K562 (cell line): ENCODE data around the gene METTL22. TPM values are rescaled to one million over a fixed set of nuclear protein-coding genes. Genes with fewer than 3 reads are reported as not detected.

ENCODE experiments used
- ARID2 ChIP-seq: fragments of 450-650 bp; IDR thresholded peaks from 2 replicates; pipeline ENCODE4 v1.6.1; 2017; ENCODE audit warnings: antibody characterized with exemption, mild to moderate bottlenecking
- ATF7 ChIP-seq: fragments of 450-650 bp; IDR thresholded peaks from 2 replicates; pipeline ENCODE4 v1.7.1; 2014; ENCODE audit warnings: mild to moderate bottlenecking, moderate library complexity
- BACH1 ChIP-seq: fragments of 200-800 bp; sonication (Bioruptor generic); IDR thresholded peaks from 2 replicates; pipeline ENCODE4 v1.6.1; 2016; ENCODE audit warnings: missing genetic modification characterization, missing compliant biosample characterization
- CBX3 ChIP-seq, 2 experiments: IDR thresholded peaks; 1 replicate in 1 of 2; 2 replicates in 1 of 2; pipeline ENCODE4 v1.6.1; 2012; ENCODE audit warnings: inconsistent platforms in 2 of 2, low read length in 2 of 2, borderline replicate concordance in 1 of 2, control low read depth in 1 of 2
- CHD1 ChIP-seq: fragments of 200-600 bp; sonication (generic); IDR thresholded peaks from one replicate; pipeline ENCODE4 v1.6.1; 2012; ENCODE audit warnings: mild to moderate bottlenecking, moderate library complexity, low read length, inconsistent platforms
- GABPB1 ChIP-seq: sonication (generic); formaldehyde crosslinking; IDR thresholded peaks from 2 replicates; pipeline ENCODE4 v1.8.0; 2022; ENCODE audit warnings: mild to moderate bottlenecking, missing genetic modification reagents
- JUND ChIP-seq, 2 experiments: IDR thresholded peaks; 2 replicates in 1 of 2; 3 replicates in 1 of 2; pipeline ENCODE4 v1.6.1; 2011; ENCODE audit warnings: borderline replicate concordance in 2 of 2, low read depth in 2 of 2, low read length in 2 of 2, improper control_type of control experiment in 1 of 2, missing biosample characterization in 1 of 2, missing genetic modification characterization in 1 of 2, missing genetic modification reagents in 1 of 2
- MAFK ChIP-seq: IDR thresholded peaks from 2 replicates; pipeline ENCODE4 v1.6.1; 2011; ENCODE audit warnings: low read length, improper control_type of control experiment
- NUFIP1 ChIP-seq: fragments of 450-650 bp; IDR thresholded peaks from 2 replicates; pipeline ENCODE4 v1.6.1; 2018; ENCODE audit not compliant: partially characterized antibody
- PTBP1 ChIP-seq: fragments of 200-400 bp; formaldehyde crosslinking; IDR thresholded peaks from 2 replicates; pipeline ENCODE4 v1.6.1; 2017; ENCODE audit warnings: low read depth, low read length
- RBBP5 ChIP-seq: fragments of 200-600 bp; sonication (generic); IDR thresholded peaks from 2 replicates; pipeline ENCODE4 v1.6.1; 2012; ENCODE audit warnings: borderline replicate concordance, mild to moderate bottlenecking, low read length, control low read depth, inconsistent platforms; ENCODE audit not compliant: insufficient read depth, poor library complexity, severe bottlenecking
- SAFB2 ChIP-seq: fragments of 200-400 bp; formaldehyde crosslinking; IDR thresholded peaks from 2 replicates; pipeline ENCODE4 v1.6.1; 2018; ENCODE audit warnings: borderline replicate concordance, low read length, low read depth, moderate library complexity; ENCODE audit not compliant: severe bottlenecking
- TAL1 ChIP-seq: fragments of 450-650 bp; IDR thresholded peaks from 2 replicates; pipeline ENCODE4 v1.6.1; 2016; ENCODE audit warnings: mild to moderate bottlenecking
- TBL1XR1 ChIP-seq, 2 experiments: IDR thresholded peaks; 2 replicates each; pipeline ENCODE4 v1.6.1; 2012; ENCODE audit warnings: improper control_type of control experiment in 2 of 2, low read length in 2 of 2, mild to moderate bottlenecking in 1 of 2
- TCF15 ChIP-seq: fragments of 250-450 bp; sonication (Bioruptor Pico); IDR thresholded peaks from 2 replicates; pipeline ENCODE4 v1.8.0; 2022; ENCODE audit warnings: moderate library complexity, mild to moderate bottlenecking, inconsistent platforms
- TFAM ChIP-seq: fragments of 250-450 bp; sonication (Bioruptor Pico); conservative IDR thresholded peaks from 2 replicates; pipeline ENCODE4 v1.5.0; 2021; ENCODE audit warnings: mild to moderate bottlenecking, moderate library complexity
- XRCC4 ChIP-seq: IDR thresholded peaks from one replicate; pipeline ENCODE4 v1.6.1; 2011; ENCODE audit not compliant: insufficient read depth, insufficient read length; ENCODE audit errors: extremely low read depth
- ZC3H8 ChIP-seq: fragments of 450-650 bp; IDR thresholded peaks from 2 replicates; pipeline ENCODE4 v1.6.1; 2017
- ZNF75A ChIP-seq: fragments of 450-650 bp; formaldehyde crosslinking; IDR thresholded peaks from 2 replicates; pipeline ENCODE4 v1.4.0; 2020; ENCODE audit warnings: mild to moderate bottlenecking
- ZNF785 ChIP-seq: fragments of 250-450 bp; sonication (Bioruptor Pico); IDR thresholded peaks from 2 replicates; pipeline ENCODE4 v1.4.0; 2020; ENCODE audit warnings: mild to moderate bottlenecking
- polyA plus RNA-seq, 8 experiments: library from polyadenylated mRNA; depleted of rRNA in 4 of 8; stranded (reverse) in 5 of 8; unstranded in 3 of 8; fragments of >200 nt; fragmentation: Nextera tagmentation in 2 of 8; fragmentation: Illumina TruSeq in 1 of 8; extraction: Ambion mirVana in 2 of 8; extraction: Trizol in 1 of 8; gene quantifications; 2 replicates each; pipeline versions ENCODE4 v1.2.1 to v1.2.3, GENCODE V29; 2011 to 2014; ENCODE audit warnings: inconsistent platforms in 1 of 8, missing spikeins in 1 of 8
- total RNA-seq, 7 experiments: library from RNA; depleted of rRNA in 6 of 7; stranded (reverse); fragments of >200 nt in 6 of 7; fragmentation: Illumina TruSeq in 2 of 7; extraction: Trizol in 2 of 7; gene quantifications; 2 replicates each; pipeline versions ENCODE4 v1.2.1 to v1.2.3, GENCODE V29; 2011 to 2021; ENCODE audit warnings: low replicate concordance in 1 of 7
- TF ChIP-seq, protein P1 (sequence below), 2 experiments: fragments of 450-650 bp; IDR thresholded peaks; 2 replicates each; pipeline ENCODE4 v1.6.1; 2016
- TF ChIP-seq, protein P2 (sequence below): fragments of 450-650 bp; IDR thresholded peaks from 2 replicates; pipeline ENCODE4 v1.7.1; 2018; ENCODE audit warnings: mild to moderate bottlenecking, low read depth; ENCODE audit not compliant: partially characterized antibody
- TF ChIP-seq, protein P3 (sequence below): fragments of 450-650 bp; IDR thresholded peaks from 2 replicates; pipeline ENCODE4 v1.6.1; 2016; ENCODE audit warnings: low read depth, mild to moderate bottlenecking, moderate library complexity

The METTL22 gene
- total and polyA plus RNA-seq, 9 of the 15 experiments (the other 6 are each of a cell fraction or from before 2014, with no cell fraction given): 6.9 to 33.2 (median 18.5) TPM

DNA sequence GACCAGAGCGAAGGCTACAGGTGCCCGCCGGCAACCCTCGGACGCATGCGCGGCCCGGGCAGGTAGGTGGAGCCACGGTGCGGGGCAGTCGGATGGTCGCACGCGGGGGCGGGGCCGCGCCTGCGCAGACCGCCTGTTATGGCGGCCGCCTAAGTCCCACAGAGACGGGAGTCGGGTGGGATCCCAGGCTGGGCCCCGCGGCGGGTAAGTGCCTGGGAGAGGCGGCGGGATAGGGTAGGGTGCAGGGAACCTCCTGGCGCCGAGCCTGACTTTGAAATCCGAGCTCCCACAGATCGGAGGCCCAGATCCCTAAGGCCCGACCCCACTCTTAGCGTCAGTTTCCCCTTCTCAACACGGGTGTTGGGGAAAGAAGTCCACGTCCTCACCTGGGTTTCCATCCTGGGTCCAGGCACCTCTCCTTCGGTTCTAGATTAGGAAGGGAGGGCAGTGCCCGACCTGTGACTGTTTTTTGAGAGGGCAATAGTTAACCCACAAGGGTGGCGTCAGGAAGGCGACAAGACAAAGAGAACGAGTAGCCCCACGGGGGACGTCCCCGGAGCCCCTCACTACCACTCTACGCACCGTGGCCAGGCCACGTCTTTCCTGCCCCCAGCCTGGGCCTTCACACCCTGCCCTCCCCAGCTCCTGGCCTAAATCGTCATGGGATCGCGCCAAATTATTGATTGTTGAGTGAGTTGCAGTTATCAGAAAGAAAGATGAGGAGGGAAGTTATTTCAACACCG, at the start of gene METTL22 (continued):
- TF ChIP-seq PTBP1: no peak
- TF ChIP-seq XRCC4: no peak
- 0 out of 2 replicates have a peak, but pooled peaks have one; percentile 19 for TF ChIP-seq GABPB1 (CRISPR knock-in tag)
- TF ChIP-seq RBBP5: peak; percentile 79
- TF ChIP-seq MAFK: no peak
- TF ChIP-seq ARID2: no peak
- no peak for TF ChIP-seq TFAM (CRISPR knock-in tag)
- TF ChIP-seq ZNF785: no peak
- no peak for TF ChIP-seq CBX3 (IDR thresholded peaks at IDR 0.05; ENCODE audit: borderline replicate concordance in 1 of 2, low read length in 2 of 2)
- TF ChIP-seq TCF15 (CRISPR knock-in tag): no peak
- TF ChIP-seq, protein P1, sequence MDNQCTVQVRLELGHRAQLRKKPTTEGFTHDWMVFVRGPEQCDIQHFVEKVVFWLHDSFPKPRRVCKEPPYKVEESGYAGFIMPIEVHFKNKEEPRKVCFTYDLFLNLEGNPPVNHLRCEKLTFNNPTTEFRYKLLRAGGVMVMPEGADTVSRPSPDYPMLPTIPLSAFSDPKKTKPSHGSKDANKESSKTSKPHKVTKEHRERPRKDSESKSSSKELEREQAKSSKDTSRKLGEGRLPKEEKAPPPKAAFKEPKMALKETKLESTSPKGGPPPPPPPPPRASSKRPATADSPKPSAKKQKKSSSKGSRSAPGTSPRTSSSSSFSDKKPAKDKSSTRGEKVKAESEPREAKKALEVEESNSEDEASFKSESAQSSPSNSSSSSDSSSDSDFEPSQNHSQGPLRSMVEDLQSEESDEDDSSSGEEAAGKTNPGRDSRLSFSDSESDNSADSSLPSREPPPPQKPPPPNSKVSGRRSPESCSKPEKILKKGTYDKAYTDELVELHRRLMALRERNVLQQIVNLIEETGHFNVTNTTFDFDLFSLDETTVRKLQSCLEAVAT (IDR thresholded peaks at IDR 0.05): no peak
- no peak for TF ChIP-seq NUFIP1
- TF ChIP-seq JUND (IDR thresholded peaks at IDR 0.05; ENCODE audit: borderline replicate concordance, low read depth, low read length): no peak
- TF ChIP-seq JUND (tag; IDR thresholded peaks at IDR 0.05; ENCODE audit: borderline replicate concordance, low read depth, low read length): no peak
- TF ChIP-seq ZNF75A (CRISPR knock-in tag): no peak
- TF ChIP-seq ATF7: no peak
- TF ChIP-seq, protein P2, sequence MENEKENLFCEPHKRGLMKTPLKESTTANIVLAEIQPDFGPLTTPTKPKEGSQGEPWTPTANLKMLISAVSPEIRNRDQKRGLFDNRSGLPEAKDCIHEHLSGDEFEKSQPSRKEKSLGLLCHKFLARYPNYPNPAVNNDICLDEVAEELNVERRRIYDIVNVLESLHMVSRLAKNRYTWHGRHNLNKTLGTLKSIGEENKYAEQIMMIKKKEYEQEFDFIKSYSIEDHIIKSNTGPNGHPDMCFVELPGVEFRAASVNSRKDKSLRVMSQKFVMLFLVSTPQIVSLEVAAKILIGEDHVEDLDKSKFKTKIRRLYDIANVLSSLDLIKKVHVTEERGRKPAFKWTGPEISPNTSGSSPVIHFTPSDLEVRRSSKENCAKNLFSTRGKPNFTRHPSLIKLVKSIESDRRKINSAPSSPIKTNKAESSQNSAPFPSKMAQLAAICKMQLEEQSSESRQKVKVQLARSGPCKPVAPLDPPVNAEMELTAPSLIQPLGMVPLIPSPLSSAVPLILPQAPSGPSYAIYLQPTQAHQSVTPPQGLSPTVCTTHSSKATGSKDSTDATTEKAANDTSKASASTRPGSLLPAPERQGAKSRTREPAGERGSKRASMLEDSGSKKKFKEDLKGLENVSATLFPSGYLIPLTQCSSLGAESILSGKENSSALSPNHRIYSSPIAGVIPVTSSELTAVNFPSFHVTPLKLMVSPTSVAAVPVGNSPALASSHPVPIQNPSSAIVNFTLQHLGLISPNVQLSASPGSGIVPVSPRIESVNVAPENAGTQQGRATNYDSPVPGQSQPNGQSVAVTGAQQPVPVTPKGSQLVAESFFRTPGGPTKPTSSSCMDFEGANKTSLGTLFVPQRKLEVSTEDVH: no peak
- TF ChIP-seq SAFB2: no peak
- no peak for TF ChIP-seq ZC3H8
- no peak for TF ChIP-seq TAL1
- TF ChIP-seq, protein P3, sequence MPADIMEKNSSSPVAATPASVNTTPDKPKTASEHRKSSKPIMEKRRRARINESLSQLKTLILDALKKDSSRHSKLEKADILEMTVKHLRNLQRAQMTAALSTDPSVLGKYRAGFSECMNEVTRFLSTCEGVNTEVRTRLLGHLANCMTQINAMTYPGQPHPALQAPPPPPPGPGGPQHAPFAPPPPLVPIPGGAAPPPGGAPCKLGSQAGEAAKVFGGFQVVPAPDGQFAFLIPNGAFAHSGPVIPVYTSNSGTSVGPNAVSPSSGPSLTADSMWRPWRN: no peak
- no peak for TF ChIP-seq BACH1 (tag)
- no peak for TF ChIP-seq CHD1
- no peak for TF ChIP-seq TBL1XR1 (IDR thresholded peaks at IDR 0.05; ENCODE audit: low read length in 2 of 2)
